Esophagus squamous epithelium (tissue), 5 donors: ENCODE results near the gene ZBBX. TPM values are rescaled to one million over a fixed set of nuclear protein-coding genes. Genes with fewer than 3 reads are reported as not detected.

ENCODE experiments used
- DNase-seq: peaks from one replicate; lab custom pipeline; 2025; lab: John Stamatoyannopoulos, UW
- H3K27ac ChIP-seq, 4 donors: fragments of 200-600 bp; sonication (generic); one replicate each; pipeline ENCODE4 v1.5.1; 2016 to 2019; ENCODE audit warnings: mild to moderate bottlenecking in 1 of 4
- H3K27me3 ChIP-seq, 4 donors: fragments of 200-600 bp; sonication (generic); 1 replicate in 3 of 4; 2 replicates in 1 of 4; pipeline versions ENCODE4 v1.5.1 to v1.6.0; 2017 to 2021; ENCODE audit warnings: antibody characterized with exemption in 1 of 4
- H3K36me3 ChIP-seq, 3 donors: fragments of 200-600 bp; sonication (generic); one replicate each; pipeline ENCODE4 v1.5.1; 2016 to 2019
- H3K4me1 ChIP-seq, 3 donors: fragments of 200-600 bp; sonication (generic); one replicate each; pipeline ENCODE4 v1.5.1; 2017 to 2019
- H3K4me3 ChIP-seq, 4 donors: fragments of 200-600 bp; sonication (generic); 1 replicate in 3 of 4; 2 replicates in 1 of 4; pipeline ENCODE4 v1.5.1; 2016 to 2019; ENCODE audit warnings: mild to moderate bottlenecking in 2 of 4, moderate library complexity in 1 of 4
- H3K9me3 ChIP-seq, 3 donors: fragments of 200-600 bp; sonication (generic); one replicate each; pipeline ENCODE4 v1.5.1; 2016 to 2019
- POLR2A ChIP-seq, 4 donors: fragments of 450-650 bp; IDR thresholded peaks; one replicate each; pipeline ENCODE4 v1.6.1; 2017; ENCODE audit warnings: antibody characterized with exemption in 4 of 4, mild to moderate bottlenecking in 4 of 4, moderate library complexity in 3 of 4
- WGBS, 2 donors: methylation state at CpG; one replicate each; pipeline ENCODE4 v1.1.5; 2018; 5-methylcytosine and 5-hydroxymethylcytosine counted together
- intact Hi-C: fragments of 100-400 bp; cut with DNase I; formaldehyde crosslinking; loops from one replicate; pipeline ENCODE4 v1.15.0; 2022
- total RNA-seq, 4 donors: library from RNA; depleted of rRNA; stranded (reverse); fragments of >200 nt; gene quantifications; one replicate each; pipeline ENCODE4 v1.1.0, GENCODE V29; 2016
- TF ChIP-seq, protein P1 (sequence below), 6 experiments: fragments of 450-650 bp in 4 of 6; fragments of 200-600 bp in 2 of 6; sonication (generic) in 2 of 6; IDR thresholded peaks; one replicate each; pipeline ENCODE4 v1.5.1; 2016 to 2019; ENCODE audit warnings: antibody characterized with exemption in 6 of 6, mild to moderate bottlenecking in 4 of 6, moderate library complexity in 4 of 6
- donor health status: DM: yes; HTN: yes; CAD: no.

ZBBX gene
- total RNA-seq, 4 donors from 2014 or later: not detected

GRCh38 chr3:167396075-167396474 is 16.0 kb upstream of the ZBBX start:
- no peak for TF ChIP-seq POLR2A (IDR thresholded peaks at IDR 0.05)
- TF ChIP-seq, protein P1, sequence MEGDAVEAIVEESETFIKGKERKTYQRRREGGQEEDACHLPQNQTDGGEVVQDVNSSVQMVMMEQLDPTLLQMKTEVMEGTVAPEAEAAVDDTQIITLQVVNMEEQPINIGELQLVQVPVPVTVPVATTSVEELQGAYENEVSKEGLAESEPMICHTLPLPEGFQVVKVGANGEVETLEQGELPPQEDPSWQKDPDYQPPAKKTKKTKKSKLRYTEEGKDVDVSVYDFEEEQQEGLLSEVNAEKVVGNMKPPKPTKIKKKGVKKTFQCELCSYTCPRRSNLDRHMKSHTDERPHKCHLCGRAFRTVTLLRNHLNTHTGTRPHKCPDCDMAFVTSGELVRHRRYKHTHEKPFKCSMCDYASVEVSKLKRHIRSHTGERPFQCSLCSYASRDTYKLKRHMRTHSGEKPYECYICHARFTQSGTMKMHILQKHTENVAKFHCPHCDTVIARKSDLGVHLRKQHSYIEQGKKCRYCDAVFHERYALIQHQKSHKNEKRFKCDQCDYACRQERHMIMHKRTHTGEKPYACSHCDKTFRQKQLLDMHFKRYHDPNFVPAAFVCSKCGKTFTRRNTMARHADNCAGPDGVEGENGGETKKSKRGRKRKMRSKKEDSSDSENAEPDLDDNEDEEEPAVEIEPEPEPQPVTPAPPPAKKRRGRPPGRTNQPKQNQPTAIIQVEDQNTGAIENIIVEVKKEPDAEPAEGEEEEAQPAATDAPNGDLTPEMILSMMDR (IDR thresholded peaks at IDR 0.05): no peak
- no peak for DNase-seq
- Histone ChIP-seq H3K27ac (no peak overlapping the region), H3K36me3 (no peaks in the 10 kb centered on the region), H3K4me3 (no peak overlapping the region), H3K27me3 (no peaks in the 10 kb centered on the region), H3K9me3 (no peaks in the 10 kb centered on the region), H3K4me1 (no peaks in the 10 kb centered on the region)
- intact Hi-C loops: no loop called here
- 93 to 94% methylated on average over 2 of the region's 2 CpGs for WGBS, 2 donors

DNA sequence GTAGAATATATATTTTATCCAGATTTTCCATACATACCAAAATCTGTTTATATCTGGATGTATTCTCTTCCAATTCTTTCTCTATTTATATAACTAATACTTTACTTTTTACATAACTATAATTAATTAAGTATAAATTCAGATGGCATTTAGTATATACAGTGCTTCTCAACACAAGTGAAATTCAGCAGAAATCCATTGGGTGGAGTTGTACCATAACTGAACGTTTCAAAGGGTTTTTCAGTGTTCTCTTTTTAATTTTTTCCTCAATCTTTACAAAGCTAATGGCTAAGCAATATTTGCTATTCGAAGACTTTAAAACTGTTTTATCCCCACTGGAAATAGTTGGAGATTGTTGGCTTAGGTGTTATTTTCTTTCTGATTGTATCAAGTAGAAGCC is 13.9 kb upstream of the ZBBX start:
- Histone ChIP-seq H3K27me3 (no peaks in the 10 kb centered on the region), H3K27ac (no peak overlapping the region), H3K36me3 (no peaks in the 10 kb centered on the region), H3K4me3 (no peak overlapping the region), H3K9me3 (no peaks in the 10 kb centered on the region), H3K4me1 (no peaks in the 10 kb centered on the region)
- 31 to 32% methylated on average over 2 of the region's 2 CpGs for WGBS, 2 donors
- no peak for DNase-seq
- TF ChIP-seq, protein P1 (IDR thresholded peaks at IDR 0.05): peak in 1 of 6 experiments; percentile 17
- TF ChIP-seq POLR2A (IDR thresholded peaks at IDR 0.05): no peak
- intact Hi-C loops: no loop called here

GRCh38 chr3:167382155-167382554 is 2.1 kb upstream of the ZBBX start:
- no peaks in the 10 kb centered on the region for H3K9me3 ChIP-seq
- WGBS, 2 donors: 82 to 84% methylated on average over 3 of the region's 3 CpGs
- intact Hi-C loops: loop anchor here (5.0 kb wide), 1 partner anchor 300 kb away; no protein-coding TSS in a partner anchor
- no peaks in the 10 kb centered on the region for H3K27me3 ChIP-seq
- H3K27ac ChIP-seq: no peak overlapping the region
- no peak overlapping the region for H3K4me3 ChIP-seq
- DNase-seq: no peak
- H3K4me1 ChIP-seq: peaks cover 0 to 12% (median 3%) of the 10 kb centered on the region in 3 donors
- TF ChIP-seq, protein P1 (IDR thresholded peaks at IDR 0.05): no peak
- TF ChIP-seq POLR2A (IDR thresholded peaks at IDR 0.05): no peak
- no peaks in the 10 kb centered on the region for H3K36me3 ChIP-seq

- DNase-seq: no peak
- Histone ChIP-seq H3K27ac (no peak overlapping the region), H3K27me3 (no peaks in the 10 kb centered on the region), H3K36me3 (no peaks in the 10 kb centered on the region), H3K4me1 (peaks cover 0 to 11% (median 3%) of the 10 kb centered on the region in 3 donors), H3K9me3 (no peaks in the 10 kb centered on the region), H3K4me3 (no peak overlapping the region)
- intact Hi-C loops: no loop called here
- no peak for TF ChIP-seq POLR2A (IDR thresholded peaks at IDR 0.05)
- TF ChIP-seq, protein P1 (IDR thresholded peaks at IDR 0.05): no peak
- 94% methylated on average over 6 of the region's 6 CpGs for WGBS, 2 donors
Observed at GRCh38 chr3:167375478-167375877, 4.6 kb downstream of the ZBBX start.

DNA sequence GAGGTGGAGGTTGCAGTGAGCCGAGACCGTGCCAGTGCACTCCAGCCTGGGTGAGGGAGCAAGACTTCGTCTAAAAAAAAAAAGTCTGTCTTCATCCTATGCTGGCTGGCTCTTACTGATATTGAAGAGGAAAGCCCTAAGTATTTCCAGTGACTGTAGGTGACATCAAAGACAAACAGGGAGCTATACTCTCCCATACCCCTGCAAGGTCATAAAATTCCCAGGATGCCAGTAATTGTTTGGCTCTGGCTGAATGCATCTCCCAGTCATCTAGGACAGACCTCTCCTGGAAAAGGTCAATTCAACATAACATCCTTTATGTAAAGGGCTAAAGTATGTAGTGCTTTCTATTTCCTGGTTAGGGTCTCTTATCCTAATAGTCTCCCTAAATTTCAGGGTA is 8.0 kb downstream of the ZBBX start:
- Histone ChIP-seq H3K4me1 (no peaks in the 10 kb centered on the region), H3K27ac (no peak overlapping the region), H3K27me3 (no peaks in the 10 kb centered on the region), H3K4me3 (no peak overlapping the region), H3K9me3 (no peaks in the 10 kb centered on the region), H3K36me3 (no peaks in the 10 kb centered on the region)
- TF ChIP-seq, protein P1 (IDR thresholded peaks at IDR 0.05): no peak
- TF ChIP-seq POLR2A (IDR thresholded peaks at IDR 0.05): no peak
- DNase-seq: no peak
- WGBS, 2 donors: 41 to 80% methylated on average over 3 of the region's 3 CpGs
- intact Hi-C loops: no loop called here
